NCI-H1417 (cell line): Measurements from ENCODE around the gene RPUSD1.
A peak's percentile ranks its signal among the peaks of the same experiment; 100 is the strongest.

Experiments
- DNase-seq, 3 experiments: peaks; one replicate each; lab custom pipeline; 2025; lab: John Stamatoyannopoulos, UW

Gene RPUSD1

DNA sequence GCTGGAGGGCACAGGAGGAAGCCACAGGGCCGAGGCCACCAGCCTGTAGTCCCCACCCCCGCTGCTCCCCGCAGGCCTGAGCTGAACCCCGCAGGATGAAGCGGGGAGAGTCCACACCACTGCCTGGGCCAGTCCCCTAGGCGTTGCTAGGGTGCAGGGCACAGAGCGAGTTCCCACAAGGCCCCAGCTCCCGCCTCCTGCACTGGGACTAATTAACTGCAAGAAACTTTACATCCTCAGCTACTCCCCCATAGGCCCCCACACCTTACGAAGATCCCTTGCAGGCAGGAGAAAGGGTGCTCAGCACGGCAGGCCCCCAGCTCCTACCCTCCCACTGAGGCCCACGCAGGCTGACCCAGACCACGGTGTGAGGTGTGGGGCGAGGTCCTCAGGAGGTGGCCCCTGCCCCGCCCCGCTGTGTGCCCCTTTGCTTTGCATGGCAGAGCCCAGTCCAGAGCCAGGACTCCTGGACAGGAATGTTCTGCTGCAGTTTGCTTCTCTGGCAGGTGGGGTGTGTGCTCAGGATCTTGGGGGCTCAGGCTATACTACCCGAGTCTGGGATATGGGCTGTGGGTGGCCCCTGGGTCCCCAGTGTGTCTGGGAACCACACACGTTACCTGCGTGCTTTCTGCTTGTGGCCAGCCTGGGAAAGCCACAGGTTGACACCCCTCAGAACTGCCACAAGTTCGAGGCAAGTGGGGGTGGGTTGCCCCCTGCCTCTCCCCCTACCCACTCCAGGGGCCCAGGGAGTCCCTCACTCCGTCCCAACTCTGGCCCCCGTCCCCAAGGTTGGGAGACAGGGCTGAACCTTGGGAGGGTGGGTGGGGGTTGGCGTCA lies 11.1 kb upstream of the RPUSD1 start:
- DNase-seq = no peak

DNA sequence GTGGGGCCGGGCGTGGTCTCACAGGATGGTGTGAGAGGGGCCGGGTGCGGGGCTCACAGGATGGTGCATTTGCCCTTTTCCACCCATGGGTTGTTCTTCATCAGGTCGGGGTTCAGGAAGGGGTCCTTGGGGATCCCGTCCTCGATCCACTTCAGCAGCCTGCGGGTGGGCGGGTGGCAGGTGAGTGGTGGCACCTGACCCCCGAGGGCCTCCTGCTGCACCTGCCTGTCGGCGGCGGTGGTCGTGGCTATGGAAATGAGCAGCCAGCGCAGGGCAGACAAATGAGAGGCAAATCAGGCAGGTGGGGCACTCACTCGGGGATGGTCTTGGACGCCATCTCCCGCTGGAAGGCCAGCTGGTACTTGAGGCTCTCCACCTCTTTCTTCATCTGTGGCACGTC lies 10.5 kb upstream of the RPUSD1 start:
- no peak for DNase-seq

DNA sequence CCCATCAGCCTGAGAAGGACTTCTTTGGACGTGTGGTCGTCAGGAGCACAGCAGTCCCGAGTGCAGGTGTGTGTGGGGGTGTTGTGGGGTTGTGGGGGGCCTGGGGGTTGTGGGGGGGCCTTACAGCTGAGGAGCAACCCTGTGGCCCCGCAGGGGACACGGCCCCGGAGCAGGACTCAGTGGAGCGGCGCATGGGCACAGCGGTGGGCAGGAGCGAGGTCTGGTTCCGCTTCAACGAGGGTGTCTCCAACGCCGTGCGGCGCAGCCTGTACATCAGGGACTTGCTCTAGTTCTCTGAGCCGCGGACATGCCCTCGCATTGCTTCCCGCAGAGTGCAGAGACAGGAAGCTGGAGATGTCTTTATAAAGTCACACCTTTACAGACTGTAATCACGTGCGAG lies 9.5 kb upstream of the RPUSD1 start:
- no peak for DNase-seq

DNA sequence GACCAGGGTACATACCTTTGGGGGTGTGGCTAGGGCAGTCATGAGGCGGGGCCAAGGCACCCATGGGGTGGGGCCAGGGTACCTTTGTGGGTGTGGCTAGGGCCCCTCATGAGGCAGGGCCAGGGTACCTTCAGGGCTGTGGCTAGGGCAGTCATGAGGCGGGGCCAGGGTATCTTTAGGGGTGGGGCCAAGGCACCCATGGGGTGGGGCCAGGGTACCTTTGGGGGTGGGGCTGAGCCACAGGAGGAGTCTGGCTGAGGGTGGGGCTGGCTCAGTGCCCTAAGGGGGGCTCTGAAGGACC lies 8.9 kb upstream of the RPUSD1 start:
- no peak for DNase-seq

DNA sequence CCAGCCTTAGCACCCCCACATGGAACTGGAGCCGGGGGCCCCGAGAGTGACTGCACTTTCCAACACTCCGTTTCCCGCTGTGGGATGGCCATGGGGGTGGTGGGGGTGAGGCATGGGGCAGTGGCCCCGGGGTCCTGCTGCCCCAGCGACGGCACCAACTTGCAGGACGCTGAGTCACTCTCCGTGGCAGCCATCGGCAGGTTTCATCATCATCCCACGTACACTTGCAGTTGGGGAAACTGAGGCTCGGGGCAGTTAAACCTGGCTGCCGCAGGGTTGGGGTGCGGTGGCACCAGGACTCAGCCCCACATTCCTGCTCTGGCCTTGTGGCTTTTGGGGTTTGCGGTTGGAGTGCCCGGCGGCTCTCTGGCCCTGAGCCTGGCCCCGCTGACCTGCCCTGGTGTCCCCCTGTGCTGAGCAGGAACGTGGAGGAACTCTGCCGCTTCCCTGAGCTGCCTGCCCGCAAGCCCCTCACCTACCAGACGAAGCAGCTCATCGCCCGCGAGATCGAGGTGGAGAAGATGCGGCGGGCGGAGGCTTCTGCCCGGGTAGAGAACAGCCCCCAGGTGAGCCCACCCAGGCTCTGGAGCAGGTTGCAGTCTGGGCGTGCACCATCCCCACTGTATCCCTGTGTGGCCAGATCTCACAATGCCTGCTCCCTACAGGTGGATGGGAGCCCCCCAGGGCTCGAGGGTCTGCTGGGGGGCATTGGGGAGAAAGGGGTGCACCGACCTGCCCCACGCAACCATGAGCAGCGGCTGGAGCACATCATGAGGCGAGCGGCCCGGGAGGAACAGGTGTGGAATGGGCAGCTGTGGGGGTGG lies 8.3 kb upstream of the RPUSD1 start:
- no peak for DNase-seq

DNA sequence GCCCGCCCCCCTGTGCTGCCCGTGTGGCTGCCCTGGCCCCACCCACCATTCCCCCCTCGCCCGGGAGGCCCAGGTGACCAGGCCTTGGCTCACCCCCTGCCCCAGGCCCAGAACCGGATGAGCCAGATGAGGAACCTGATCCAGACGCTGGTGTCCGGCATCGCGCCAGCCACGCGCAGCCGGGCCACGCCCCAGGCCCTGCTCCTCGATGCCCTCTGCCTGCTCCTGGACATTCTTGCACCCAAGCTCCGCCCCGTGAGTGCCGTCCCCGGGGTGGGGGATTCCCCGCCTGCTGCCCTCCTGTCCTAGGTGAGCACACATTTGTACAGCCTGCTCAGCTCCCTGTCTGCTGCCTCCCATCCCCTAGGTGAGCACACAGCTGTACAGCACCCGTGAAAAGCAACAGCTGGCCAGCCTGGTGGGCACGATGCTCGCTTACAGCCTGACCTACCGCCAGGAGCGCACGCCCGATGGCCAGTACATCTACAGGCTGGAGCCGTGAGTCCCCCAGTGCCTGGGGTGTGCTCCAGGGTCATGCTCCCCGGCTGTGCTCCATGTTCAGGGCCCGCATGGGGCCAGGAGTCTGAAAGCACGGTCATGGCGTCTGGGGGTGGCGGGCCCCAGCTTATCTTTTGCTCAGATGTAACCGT lies 7.5 kb upstream of the RPUSD1 start:
- DNase-seq = no peak

DNA sequence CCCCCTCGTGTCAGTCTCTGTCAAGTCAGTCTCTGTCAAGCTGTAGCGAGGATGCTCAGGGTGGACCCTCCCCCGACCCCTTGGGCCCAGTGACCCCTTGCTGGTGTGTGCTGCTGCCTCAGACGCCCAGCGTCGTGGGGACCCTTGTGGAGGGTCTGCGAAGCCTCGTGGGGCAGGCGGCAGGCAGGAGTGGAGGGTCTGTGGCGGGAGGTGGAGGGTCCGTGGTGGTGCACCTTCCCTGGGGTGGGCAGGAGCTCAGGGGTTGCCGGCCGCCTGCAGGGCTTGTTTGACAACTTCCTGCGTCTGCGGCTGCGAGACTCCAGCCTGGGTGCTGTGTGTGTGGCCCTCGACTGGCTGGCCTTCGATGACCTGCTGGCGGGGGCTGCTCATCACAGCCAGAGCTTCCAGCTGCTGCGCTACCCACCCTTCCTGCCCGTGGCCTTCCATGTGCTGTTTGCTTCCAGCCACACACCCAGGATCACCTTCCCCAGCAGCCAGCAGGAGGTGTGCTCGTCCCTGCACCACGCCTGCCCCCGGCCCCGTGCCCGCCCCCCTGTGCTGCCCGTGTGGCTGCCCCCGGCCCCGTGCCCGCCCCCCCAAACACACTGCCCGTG lies 6.8 kb upstream of the RPUSD1 start:
- DNase-seq = no peak

DNA sequence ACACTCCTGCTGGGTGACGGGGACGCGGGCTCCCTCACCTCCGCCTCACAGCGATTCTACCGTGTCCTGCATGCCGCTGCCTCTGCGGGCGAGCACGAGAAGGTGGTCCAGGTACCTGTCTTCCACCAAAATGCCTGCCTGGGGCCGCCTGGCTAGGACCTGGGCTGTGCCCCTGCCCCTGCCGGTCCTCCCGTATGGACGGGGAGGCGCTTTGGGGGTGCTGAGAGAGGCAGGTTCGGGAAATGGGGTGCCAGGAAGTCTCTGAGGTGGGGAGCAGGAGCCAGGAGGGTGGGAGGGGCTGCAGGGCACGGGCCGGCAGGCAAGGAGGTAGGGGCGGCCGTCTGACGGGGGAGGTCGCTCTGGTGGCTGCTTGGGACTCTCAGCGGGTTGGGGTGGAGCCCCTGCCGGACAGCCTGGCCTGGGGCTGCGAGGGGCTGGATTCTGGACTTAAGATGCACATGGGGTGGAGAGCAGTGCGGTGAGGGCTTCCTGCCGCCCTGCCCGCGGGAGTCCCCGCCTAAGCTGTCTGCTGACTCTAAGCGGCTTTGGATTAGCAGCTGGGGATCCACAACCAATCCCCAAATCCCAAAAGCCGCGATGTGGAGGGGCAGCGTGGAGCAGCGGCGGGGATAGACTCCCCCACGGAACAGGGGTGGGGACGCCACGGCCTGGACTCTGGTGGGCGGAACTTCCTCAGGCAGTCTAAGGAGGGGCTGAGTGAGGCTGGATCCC lies 6.1 kb upstream of the RPUSD1 start:
- DNase-seq = no peak

DNA sequence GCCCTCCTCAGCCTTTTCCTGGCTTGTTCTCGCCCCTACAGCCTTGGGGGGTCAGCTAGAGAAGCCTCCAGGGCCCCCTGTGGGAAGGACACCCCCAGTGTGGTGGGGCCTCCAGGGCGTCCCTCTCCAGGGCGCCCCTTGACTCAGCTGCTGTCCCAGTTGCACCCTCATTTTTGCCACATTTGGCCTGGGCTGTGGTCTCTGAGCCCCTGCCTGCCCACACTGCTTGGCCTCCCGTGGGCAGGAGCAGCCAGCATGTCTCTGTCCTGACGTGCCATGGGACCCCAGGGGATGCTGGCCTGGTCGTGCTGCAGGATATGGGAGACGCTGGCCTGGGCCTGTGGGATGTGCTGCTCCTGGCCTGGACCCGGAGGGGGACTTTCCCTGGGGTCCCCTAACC lies 5.2 kb upstream of the RPUSD1 start:
- no peak for DNase-seq

DNA sequence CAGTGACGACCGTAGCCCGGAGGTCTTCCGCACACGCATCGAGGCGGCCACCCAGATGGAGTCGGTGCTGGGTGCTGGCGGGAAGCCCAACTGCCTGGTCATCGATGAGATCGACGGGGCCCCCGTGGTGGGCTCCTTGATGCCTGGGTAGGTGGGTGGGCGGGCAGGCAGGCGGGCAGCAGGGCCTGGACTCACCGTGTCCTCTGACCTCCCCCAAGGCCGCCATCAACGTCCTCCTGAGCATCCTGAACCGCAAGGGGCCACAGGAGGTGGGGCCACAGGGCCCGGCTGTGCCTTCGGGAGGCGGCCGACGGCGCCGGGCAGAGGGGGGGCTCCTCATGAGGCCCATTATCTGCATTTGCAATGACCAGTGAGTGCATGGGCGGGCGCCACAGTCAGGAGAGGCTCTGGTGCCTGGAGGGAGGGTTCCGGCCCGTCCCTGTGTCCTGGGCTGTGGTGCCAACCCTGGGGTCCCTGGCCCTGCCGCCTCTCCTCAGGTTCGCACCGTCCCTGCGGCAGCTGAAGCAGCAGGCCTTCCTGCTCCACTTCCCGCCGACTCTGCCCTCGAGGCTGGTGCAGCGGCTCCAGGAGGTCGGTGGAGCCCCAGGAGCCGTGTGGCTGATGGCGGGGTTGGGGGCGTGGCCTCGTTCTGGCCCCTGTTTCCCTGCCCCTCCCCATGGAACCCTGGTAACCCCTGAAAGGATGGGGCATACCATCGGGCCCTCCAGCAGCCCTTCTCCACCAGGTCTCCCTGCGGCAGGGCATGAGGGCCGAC lies 4.2 kb upstream of the RPUSD1 start:
- no peak for DNase-seq

DNA sequence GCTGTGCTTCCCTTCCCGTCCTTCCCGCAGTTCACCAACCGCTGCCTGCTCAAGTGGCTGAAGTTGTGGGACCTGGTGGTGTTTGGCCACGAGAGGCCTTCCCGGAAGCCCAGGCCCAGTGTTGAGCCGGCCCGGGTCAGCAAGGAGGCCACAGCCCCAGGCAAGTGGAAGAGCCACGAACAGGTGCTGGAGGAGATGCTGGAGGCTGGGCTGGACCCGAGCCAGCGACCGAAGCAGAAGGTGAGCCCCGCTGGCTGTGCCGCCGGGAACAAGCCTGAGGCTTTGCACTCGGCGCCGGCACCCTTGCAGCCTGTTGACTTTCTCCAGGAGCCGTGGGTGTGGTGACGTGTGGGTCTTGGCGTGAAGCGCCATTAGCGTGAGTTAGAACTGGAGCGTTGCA lies 3.0 kb upstream of the RPUSD1 start:
- DNase-seq = no peak

DNA sequence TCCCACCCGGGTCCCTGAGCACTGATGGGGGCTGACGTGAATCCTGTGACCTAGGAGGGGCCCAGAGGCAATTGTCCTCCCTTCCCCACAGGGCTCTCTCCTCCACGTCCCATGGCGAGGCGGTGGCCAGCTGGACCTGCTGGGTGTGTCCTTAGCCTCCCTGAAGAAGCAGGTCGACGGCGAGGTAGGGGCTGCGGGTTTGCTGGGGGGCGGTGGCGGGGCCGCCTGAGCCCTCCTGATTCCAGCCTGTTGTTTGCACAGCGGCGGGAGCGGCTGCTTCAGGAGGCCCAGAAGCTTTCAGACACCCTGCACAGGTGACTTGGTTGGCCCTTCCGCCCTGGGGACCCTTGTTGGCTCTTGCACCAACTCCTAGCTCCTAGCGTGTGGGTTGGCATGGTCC lies 1.9 kb upstream of the RPUSD1 start:
- no peak for DNase-seq

DNA sequence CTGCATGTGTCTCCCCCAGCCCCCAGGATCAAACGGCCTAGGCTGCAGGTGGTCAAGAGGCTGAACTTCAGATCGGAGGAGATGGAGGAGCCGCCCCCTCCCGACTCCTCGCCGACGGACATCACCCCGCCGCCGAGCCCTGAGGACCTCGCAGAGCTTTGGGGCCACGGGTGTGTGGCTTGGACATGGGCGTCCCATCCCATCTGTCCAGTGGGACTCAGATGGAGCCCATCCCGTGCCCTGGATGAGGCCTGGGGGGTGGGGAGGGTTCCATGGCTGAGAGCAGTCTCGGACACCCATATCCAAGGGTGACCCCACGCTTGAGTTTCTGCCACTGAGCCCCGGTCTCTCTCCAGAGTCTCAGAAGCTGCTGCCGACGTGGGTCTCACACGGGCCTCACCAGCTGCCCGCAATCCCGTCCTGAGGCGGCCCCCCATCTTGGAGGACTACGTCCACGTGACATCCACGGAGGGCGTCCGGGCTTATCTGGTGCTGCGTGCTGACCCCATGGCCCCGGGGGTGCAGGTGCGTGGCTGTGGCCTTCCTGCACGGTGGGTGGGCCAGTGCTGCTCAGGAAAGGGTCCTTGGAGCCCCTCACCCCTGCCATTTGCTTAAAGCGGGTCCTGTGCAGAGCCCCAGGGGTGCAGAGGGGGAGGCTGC lies 1.1 kb upstream of the RPUSD1 start:
- no peak for DNase-seq

DNA sequence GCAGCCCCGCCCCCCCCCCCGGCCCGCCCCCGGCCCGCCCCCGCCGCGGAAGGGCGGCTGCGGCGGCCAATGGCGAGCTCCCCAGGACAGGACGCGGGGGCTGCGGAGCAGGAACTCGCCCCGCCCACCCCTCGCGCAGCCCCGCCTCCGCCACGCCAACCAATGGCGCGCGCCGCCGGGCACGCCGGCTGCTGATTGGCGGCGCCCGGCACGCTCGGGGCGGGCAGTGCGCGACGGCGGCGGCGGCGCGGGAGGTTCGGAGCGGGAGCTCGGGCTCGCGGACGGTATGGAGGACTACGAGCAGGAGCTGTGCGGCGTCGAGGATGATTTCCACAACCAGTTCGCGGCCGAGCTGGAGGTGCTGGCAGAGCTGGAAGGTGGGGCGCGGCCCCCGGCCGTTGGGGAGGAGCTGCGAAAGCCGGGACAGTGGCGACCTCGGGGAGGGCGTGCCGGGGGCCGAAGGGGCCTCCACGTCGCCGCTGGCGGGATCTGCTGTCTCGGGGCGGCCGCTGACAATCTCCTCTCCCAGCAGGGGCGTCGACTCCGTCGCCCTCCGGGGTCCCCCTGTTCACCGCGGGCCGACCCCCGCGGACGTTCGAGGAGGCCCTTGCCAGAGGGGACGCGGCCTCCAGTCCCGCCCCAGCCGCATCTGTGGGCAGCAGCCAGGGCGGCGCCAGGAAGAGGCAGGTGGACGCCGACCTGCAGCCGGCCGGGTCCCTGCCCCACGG lies 382 bp upstream of the RPUSD1 start, which contains the start of gene CHTF18:
Gene CHTF18 (plus strand): TSS at position 222 of the 728 bp plus-strand sequence. CDS start 65 bp downstream, at position 287.
- DNase-seq = peak; percentile 90 to 98 (median 91)

DNA sequence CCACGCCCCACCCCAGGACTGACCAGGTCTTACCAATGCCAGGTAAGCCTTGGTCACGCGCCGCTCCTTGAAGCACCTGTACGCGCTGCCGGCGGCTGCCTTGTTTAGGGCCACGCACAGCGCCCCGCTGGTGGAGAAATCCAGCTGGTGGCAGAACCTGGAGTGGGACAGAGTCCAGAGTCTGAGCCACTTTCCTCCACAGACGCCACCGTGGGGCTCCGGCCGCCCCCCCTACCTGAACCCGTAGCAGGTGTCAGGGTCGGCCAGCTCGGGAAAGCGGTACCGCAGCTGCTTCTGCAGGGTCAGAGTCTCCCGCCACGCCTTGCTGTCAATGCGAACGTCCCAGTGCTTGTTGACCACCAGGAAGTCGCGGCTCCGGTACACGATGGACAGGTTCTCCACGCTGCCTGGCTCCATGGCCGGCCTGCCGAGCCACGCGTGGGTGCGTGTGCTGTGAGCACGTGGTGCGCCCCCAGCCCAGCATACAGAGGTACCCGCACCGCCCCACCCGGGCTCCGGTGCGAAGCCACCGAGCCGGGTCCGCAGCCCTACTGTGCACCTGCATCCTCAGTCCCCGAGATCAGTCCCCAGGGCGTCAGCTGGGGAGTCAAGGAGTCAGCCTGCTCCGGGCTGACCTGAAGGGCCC lies 737 bp downstream of the RPUSD1 start:
- DNase-seq = no peak

DNA sequence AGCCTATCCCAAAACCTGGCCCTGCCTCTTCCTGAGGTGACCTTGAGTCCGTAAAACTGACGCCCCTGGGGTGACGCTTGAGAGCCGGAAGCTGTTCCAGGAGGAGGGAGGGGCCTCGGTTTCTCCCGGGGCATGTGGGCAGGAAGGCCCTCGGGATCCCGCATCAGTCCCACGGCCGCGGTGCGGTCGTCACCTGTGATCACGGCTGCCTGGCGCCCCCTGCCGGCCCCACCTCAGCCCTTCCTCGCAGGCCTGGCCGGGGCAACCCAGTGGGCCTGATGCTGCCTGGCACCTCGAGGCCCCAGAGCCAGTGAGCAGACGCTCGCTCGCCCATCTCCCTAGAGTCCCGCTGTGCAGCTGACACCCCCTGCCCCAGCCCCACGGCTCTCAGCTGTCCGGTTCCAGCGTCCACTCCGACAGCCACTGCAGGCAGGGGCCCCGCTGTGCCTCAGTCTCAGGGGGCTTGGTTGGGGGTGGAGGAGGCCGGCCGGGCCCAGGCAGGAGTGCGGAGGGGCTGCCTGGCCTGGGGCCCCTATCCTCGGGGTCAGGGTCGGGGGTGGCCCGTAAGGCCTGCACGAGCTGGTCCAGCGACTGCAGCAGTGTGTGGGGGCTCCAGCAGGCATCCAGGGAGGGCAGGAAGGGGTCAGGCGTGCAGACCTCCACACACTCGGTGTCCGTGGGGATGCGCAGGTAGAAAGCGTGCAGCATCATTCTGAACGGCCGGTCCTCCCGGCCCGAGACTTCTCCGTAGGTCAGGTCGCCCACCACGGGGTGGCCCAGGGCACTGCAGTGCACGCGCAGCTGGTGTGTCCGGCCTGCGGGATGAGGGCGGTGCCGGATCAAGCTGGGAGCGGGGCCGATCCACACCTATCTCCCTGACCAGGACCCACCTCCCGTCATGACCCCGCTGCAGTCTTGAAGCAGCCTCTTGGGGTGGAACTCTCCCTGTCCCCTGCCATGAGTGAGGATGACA lies 2.3 kb downstream of the RPUSD1 start:
- DNase-seq = peak in 2 of 3 experiments; percentile 29 to 36

DNA sequence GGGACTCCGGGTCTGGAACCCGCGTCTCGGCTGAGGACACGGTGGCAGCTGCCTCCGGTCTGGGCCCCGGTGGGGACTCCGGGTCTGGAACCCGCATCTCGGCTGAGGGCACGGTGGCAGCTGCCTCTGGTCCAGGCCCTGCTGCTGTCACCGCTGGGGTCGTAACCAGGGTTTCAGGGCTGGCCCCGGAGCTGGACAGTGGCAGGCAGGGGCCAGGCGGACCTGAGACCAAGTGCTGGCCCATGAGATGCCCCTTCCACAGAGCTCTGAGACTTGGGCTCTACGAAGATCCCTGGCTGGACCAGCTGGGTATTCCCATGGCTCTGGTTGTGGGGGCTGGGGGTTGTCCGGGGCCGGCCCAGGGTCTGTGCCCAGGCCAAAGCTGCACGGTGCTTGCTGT lies 3.8 kb downstream of the RPUSD1 start:
- DNase-seq = no peak
